Parathyroid adenoma (tissue), 2 donors: Measurements from ENCODE around the gene TNXB.

ENCODE experiments used
- H2AFZ ChIP-seq: fragments of 300-600 bp; sonication (generic); one replicate; pipeline ENCODE4 v1.7.0; 2017; ENCODE audit warnings: antibody characterized with exemption, mild to moderate bottlenecking
- H3K27ac ChIP-seq: fragments of 300-600 bp; sonication (generic); one replicate; pipeline ENCODE4 v1.7.0; 2017
- H3K27me3 ChIP-seq: fragments of 300-600 bp; sonication (generic); one replicate; pipeline ENCODE4 v1.7.0; 2017; ENCODE audit warnings: low read length; ENCODE audit not compliant: control insufficient read depth, insufficient read depth
- H3K36me3 ChIP-seq: fragments of 300-600 bp; sonication (generic); one replicate; pipeline ENCODE4 v1.7.0; 2017; ENCODE audit warnings: low read length; ENCODE audit not compliant: control insufficient read depth, insufficient read depth
- H3K4me1 ChIP-seq: fragments of 300-600 bp; sonication (generic); one replicate; pipeline ENCODE4 v1.7.0; 2017; ENCODE audit warnings: control low read depth
- H3K4me2 ChIP-seq: fragments of 300-600 bp; sonication (generic); one replicate; pipeline ENCODE4 v1.7.0; 2017; ENCODE audit warnings: low read length
- H3K4me3 ChIP-seq: fragments of 300-600 bp; sonication (generic); one replicate; pipeline ENCODE4 v1.7.0; 2017; ENCODE audit warnings: low read depth, low read length
- H3K79me2 ChIP-seq: fragments of 300-600 bp; sonication (generic); one replicate; pipeline ENCODE4 v1.7.0; 2017; ENCODE audit warnings: control low read depth
- H3K9ac ChIP-seq: fragments of 300-600 bp; sonication (generic); one replicate; pipeline ENCODE4 v1.7.0; 2017; ENCODE audit warnings: mild to moderate bottlenecking
- H3K9me3 ChIP-seq: fragments of 300-600 bp; sonication (generic); one replicate; pipeline ENCODE4 v1.7.0; 2017; ENCODE audit warnings: low read length; ENCODE audit not compliant: control insufficient read depth
- TF ChIP-seq, protein P1 (sequence below): fragments of 300-600 bp; sonication (generic); IDR thresholded peaks from one replicate; pipeline ENCODE4 v1.7.0; 2017; ENCODE audit warnings: antibody characterized with exemption, mild to moderate bottlenecking
- donor health status: primary hyperparathyroidism.

The TNXB gene

DNA sequence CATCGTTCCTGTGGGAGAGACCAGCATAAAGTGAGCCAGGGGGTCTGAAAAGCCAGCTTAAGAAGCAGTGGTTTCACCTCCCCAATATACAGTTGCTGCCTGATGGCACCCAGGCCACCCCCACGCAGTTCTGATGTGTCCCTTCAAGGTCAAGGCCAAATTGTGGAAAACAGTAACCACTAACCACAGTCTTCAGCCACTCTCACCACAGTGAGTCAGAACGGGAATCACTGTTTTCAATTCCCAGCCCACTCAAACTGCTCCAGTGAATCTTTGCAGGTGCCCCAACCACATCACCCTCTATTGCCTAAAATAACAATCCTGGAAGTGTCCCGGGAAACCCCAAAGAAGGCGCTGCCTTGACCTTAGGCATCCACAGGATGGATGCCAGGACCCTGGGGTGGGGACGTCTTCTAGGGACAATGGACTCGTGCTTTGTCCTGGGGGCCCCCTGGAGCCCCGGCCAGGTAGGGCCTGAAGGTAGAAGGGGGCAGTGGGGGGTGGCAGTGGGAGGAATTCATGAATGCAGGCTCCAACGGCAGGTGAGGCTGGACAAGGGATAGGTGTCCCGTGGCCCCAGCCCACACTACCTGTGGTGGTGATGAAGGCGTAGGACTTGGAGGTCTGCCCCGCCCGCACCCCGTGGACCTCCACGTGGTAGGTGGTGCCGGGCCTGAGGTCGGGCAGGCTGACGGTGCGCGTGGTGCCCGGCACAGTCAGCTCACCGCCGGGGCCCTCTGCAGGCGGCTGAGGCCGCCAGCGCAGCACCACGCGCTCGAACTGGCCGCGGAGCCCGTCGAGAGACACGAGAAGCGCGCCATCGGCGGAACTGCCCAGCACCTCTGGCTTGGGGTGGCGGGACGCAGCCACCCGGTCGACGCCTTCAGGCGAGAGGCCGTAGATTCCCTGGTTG is 22.2 kb downstream of the TNXB start:
- H3K27me3 ChIP-seq: no peaks in the 10 kb centered on the region
- no peaks in the 10 kb centered on the region for H3K36me3 ChIP-seq
- no peak overlapping the region for H3K27ac ChIP-seq
- H3K4me3 ChIP-seq: no peak overlapping the region
- H3K9ac ChIP-seq: no peak overlapping the region
- no peak overlapping the region for H3K4me2 ChIP-seq
- H2AFZ ChIP-seq: peak overlapping the region; percentile 38
- no peaks in the 10 kb centered on the region for H3K9me3 ChIP-seq
- TF ChIP-seq, protein P1, sequence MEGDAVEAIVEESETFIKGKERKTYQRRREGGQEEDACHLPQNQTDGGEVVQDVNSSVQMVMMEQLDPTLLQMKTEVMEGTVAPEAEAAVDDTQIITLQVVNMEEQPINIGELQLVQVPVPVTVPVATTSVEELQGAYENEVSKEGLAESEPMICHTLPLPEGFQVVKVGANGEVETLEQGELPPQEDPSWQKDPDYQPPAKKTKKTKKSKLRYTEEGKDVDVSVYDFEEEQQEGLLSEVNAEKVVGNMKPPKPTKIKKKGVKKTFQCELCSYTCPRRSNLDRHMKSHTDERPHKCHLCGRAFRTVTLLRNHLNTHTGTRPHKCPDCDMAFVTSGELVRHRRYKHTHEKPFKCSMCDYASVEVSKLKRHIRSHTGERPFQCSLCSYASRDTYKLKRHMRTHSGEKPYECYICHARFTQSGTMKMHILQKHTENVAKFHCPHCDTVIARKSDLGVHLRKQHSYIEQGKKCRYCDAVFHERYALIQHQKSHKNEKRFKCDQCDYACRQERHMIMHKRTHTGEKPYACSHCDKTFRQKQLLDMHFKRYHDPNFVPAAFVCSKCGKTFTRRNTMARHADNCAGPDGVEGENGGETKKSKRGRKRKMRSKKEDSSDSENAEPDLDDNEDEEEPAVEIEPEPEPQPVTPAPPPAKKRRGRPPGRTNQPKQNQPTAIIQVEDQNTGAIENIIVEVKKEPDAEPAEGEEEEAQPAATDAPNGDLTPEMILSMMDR: no peak
- H3K79me2 ChIP-seq: no peaks in the 10 kb centered on the region
- no peaks in the 10 kb centered on the region for H3K4me1 ChIP-seq

DNA sequence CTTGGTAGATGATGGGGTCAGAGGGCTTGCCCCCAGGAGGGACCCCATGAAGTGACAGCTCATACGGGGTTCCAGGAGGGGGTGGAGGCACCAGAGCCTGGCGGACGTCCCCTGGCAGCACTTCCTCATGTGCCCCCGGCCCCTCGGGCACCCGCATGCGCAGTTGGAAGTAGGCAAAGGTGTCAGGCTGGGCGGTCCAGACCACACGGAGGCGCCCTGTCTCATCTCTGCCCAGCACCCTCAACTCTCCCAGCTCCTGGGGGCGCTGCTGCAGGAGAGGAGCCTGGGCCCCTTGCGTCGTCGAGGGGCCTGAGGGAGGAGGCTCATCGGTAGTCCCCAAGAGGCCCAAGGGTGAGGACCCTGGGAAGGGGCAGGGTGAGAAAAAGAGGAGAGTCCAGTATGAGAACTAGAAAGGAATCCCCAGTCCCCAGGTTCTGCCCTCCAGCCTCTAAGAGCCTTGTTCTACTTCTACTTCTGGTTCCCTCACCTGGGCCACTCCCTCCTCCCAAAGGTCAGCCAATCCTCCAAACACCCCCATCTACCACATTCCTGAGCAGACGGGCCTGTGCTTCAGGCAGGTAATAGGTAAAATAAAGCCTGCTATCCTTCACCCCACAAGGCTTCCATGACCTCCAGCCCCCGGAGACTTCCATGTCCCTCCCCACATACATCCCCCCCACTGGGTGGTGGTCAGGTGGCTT is 23.2 kb downstream of the TNXB start:
- no peaks in the 10 kb centered on the region for H3K9me3 ChIP-seq

DNA sequence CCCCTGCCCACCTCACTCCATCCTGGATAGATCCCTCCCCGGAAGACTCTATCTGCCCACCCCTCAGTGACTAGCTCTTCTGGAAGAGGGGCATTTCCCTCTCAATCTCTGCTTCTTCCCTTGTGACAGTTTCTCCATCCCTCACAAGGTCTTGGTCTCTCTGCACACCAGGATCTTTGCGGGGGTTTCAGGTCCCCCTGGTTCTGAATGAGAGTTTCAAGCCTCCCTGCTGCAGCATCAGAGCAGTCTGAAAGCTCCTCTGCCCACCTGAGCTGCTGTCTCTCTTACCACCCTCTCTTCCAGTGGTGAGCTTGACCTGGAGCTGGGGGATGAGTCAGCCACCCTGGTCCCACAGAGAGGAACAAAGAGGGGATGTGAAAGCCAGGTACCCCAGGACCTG is 24.4 kb downstream of the TNXB start:
- H3K36me3 ChIP-seq: no peaks in the 10 kb centered on the region
- no peaks in the 10 kb centered on the region for H3K4me1 ChIP-seq
- no peaks in the 10 kb centered on the region for H3K79me2 ChIP-seq
- no peak overlapping the region for H3K4me2 ChIP-seq
- H3K4me3 ChIP-seq: no peak overlapping the region
- H3K9ac ChIP-seq: no peak overlapping the region
- no peaks in the 10 kb centered on the region for H3K9me3 ChIP-seq
- no peaks in the 10 kb centered on the region for H3K27me3 ChIP-seq
- no peak overlapping the region for H3K27ac ChIP-seq
- TF ChIP-seq, protein P1: no peak
- H2AFZ ChIP-seq: no peak overlapping the region

More for the DNA sequence above, 23.2 kb downstream of the TNXB start:
- H3K27ac ChIP-seq: no peak overlapping the region
- H2AFZ ChIP-seq: no peak overlapping the region
- no peak overlapping the region for H3K9ac ChIP-seq
- H3K4me3 ChIP-seq: no peak overlapping the region
- H3K27me3 ChIP-seq: no peaks in the 10 kb centered on the region
- H3K4me1 ChIP-seq: no peaks in the 10 kb centered on the region
- H3K4me2 ChIP-seq: no peak overlapping the region
- no peaks in the 10 kb centered on the region for H3K36me3 ChIP-seq
- TF ChIP-seq, protein P1: no peak
- H3K79me2 ChIP-seq: no peaks in the 10 kb centered on the region

DNA sequence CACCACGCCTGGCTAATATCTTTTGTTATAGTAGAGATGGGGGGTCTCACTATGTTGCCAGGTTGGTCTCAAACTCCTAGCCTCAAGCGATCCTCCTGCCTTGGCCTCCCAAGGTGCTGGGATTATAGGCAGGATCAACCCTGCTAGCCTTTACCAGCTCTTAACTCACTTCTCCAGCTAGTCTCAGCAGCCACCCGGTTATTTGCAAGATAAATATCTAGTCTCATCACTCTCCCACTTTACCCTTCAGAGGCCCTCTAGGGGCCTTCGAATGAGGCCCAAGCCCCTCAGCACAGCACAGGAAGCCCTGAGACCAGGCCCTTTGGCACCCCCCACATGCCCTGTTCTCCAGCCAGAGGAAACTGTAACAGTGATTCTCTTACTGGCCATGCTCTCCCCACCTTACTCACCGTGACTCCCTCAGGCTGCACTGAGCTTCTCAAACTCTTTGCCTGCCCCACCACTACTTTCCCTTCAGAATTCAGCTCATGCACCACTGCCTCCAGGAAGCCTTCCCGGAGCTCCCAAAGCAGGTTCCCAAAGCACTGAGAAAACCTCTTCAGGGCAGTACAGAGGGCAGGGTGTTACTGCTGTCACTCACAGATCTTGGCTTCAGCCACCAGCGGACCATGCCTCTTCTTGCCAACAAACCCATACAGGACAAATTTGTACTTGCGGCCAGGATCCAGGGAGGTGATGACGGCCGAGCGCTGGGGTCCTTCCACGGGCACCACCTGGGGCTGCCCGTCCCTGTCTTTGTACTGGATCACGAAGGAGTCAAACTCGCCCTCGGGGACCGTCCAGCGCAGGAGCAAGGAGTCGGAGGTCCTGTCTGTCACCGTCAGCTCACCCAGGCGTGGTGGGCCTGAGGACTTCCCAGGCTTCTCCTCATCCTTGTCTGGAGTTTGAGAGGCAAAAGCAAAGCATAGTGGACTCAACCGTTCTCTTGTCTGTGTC is 25.0 kb downstream of the TNXB start:
- H3K27ac ChIP-seq: no peak overlapping the region

More for the DNA sequence above, 25.0 kb downstream of the TNXB start:
- Histone ChIP-seq H3K79me2 (no peaks in the 10 kb centered on the region), H3K36me3 (no peaks in the 10 kb centered on the region), H3K9me3 (no peaks in the 10 kb centered on the region), H3K4me3 (no peak overlapping the region), H3K27me3 (no peaks in the 10 kb centered on the region), H3K9ac (no peak overlapping the region), H3K4me2 (no peak overlapping the region), H2AFZ (no peak overlapping the region), H3K4me1 (no peaks in the 10 kb centered on the region)
- TF ChIP-seq, protein P1: no peak
